GM23338 (cell line): ENCODE measurements around the gene RAB11A. TPM values are rescaled to one million over a fixed set of nuclear protein-coding genes. Genes with fewer than 3 reads are reported as not detected.
A peak's percentile ranks its signal among the peaks of the same experiment; 100 is the strongest.

Experiments
- ATAC-seq: fragments of 200-7000 bp; cut with Tn5 transposase; 3 replicates; pipeline ENCODE4 v1.9.1; 2020
- DNase-seq: peaks from one replicate; pipeline ENCODE4 v3.0.0-alpha.2; 2015; ENCODE audit warnings: low spot score
- H2AFZ ChIP-seq: fragments of 200-600 bp; sonication (generic); 2 replicates; pipeline ENCODE4 v1.8.0; 2016; ENCODE audit warnings: antibody characterized with exemption, mild to moderate bottlenecking, moderate library complexity
- H3F3A ChIP-seq: fragments of 200-600 bp; sonication (generic); replicated peaks from 2 replicates; pipeline ENCODE4 v1.8.0; 2017; ENCODE audit warnings: antibody characterized with exemption, mixed run types, low read depth
- H3K27ac ChIP-seq: fragments of 200-600 bp; sonication (generic); 2 replicates; pipeline ENCODE4 v1.6.1; 2016; ENCODE audit warnings: low read depth
- H3K27me3 ChIP-seq: fragments of 200-600 bp; sonication (generic); 2 replicates; pipeline ENCODE4 v1.8.0; 2016; ENCODE audit warnings: mild to moderate bottlenecking, mixed run types, moderate library complexity; ENCODE audit not compliant: insufficient read depth
- H3K36me3 ChIP-seq: fragments of 200-600 bp; sonication (generic); 2 replicates; pipeline ENCODE4 v1.8.0; 2016; ENCODE audit warnings: mild to moderate bottlenecking; ENCODE audit not compliant: insufficient read depth
- H3K4me1 ChIP-seq: fragments of 200-600 bp; sonication (generic); 2 replicates; pipeline ENCODE4 v1.8.0; 2016; ENCODE audit warnings: mild to moderate bottlenecking, moderate library complexity; ENCODE audit not compliant: insufficient read depth
- H3K4me2 ChIP-seq: fragments of 200-600 bp; sonication (generic); 2 replicates; pipeline ENCODE4 v1.7.1; 2017; ENCODE audit warnings: mixed run types
- H3K4me3 ChIP-seq: fragments of 200-600 bp; sonication (generic); 2 replicates; pipeline ENCODE4 v1.6.1; 2016; ENCODE audit warnings: mixed run types
- H3K79me2 ChIP-seq: fragments of 200-600 bp; sonication (generic); replicated peaks from 2 replicates; pipeline ENCODE4 v1.8.0; 2017; ENCODE audit warnings: mild to moderate bottlenecking; ENCODE audit not compliant: insufficient read depth
- H3K9me2 ChIP-seq: fragments of 200-600 bp; sonication (generic); 2 replicates; pipeline ENCODE4 v1.8.0; 2017; ENCODE audit not compliant: insufficient read depth
- H4K20me1 ChIP-seq: fragments of 200-600 bp; sonication (generic); replicated peaks from 2 replicates; pipeline ENCODE4 v1.8.0; 2017; ENCODE audit warnings: mild to moderate bottlenecking; ENCODE audit not compliant: insufficient read depth
- H3K27ac Mint-ChIP-seq: 2 replicates; pipeline ENCODE4 v1.8.0; 2020; ENCODE audit warnings: inconsistent platforms, mild to moderate bottlenecking, moderate library complexity, mixed read lengths
- H3K27me3 Mint-ChIP-seq: 3 replicates; pipeline ENCODE4 v1.8.0; 2022; ENCODE audit warnings: low read depth, mild to moderate bottlenecking, moderate library complexity, mixed read lengths, inconsistent platforms; ENCODE audit not compliant: insufficient read depth, poor library complexity
- H3K36me3 Mint-ChIP-seq: 3 replicates; pipeline ENCODE4 v1.8.0; 2021; ENCODE audit warnings: low read depth, mild to moderate bottlenecking, inconsistent platforms, moderate library complexity, mixed read lengths
- H3K4me1 Mint-ChIP-seq: 3 replicates; pipeline ENCODE4 v1.8.0; 2020; ENCODE audit warnings: mild to moderate bottlenecking, inconsistent platforms, mixed read lengths
- H3K4me3 Mint-ChIP-seq: 3 replicates; pipeline ENCODE4 v1.8.0; 2021; ENCODE audit warnings: moderate library complexity, mild to moderate bottlenecking, inconsistent platforms, mixed read lengths
- H3K9me3 Mint-ChIP-seq: 3 replicates; pipeline ENCODE4 v1.8.0; 2020; ENCODE audit warnings: moderate library complexity, mild to moderate bottlenecking, inconsistent platforms, mixed read lengths
- CREB1 ChIP-seq: fragments of 250-450 bp; sonication (Bioruptor Pico); IDR thresholded peaks from 2 replicates; pipeline ENCODE4 v1.5.0; 2020; ENCODE audit warnings: low read depth, mild to moderate bottlenecking, moderate library complexity
- EZH2phosphoT487 ChIP-seq: fragments of 200-600 bp; sonication (generic); IDR thresholded peaks from one replicate; pipeline ENCODE4 v1.8.1; 2018; ENCODE audit warnings: antibody characterized with exemption; ENCODE audit not compliant: unreplicated experiment
- JUNB ChIP-seq: IDR thresholded peaks from one replicate; pipeline ENCODE4 v1.6.1; 2016; ENCODE audit warnings: antibody characterized with exemption; ENCODE audit not compliant: unreplicated experiment
- REST ChIP-seq: IDR thresholded peaks from one replicate; pipeline ENCODE4 v1.6.1; 2018; ENCODE audit warnings: antibody characterized with exemption; ENCODE audit not compliant: unreplicated experiment
- ZNF114 ChIP-seq: fragments of 250-450 bp; sonication (Bioruptor Pico); IDR thresholded peaks from 2 replicates; pipeline ENCODE4 v1.5.0; 2020; ENCODE audit warnings: mild to moderate bottlenecking, moderate library complexity
- polyA plus RNA-seq: library from polyadenylated mRNA; unstranded; fragments of >200 nt; fragmentation: Nextera tagmentation; extraction: Ambion mirVana; gene quantifications from 2 replicates; pipeline ENCODE4 v1.2.1, GENCODE V29; 2016
- total RNA-seq: library from RNA; depleted of rRNA; stranded (reverse); fragments of >200 nt; shearing (Covaris generic); gene quantifications from 2 replicates; pipeline ENCODE4 v1.2.3, GENCODE V29; 2014
- TF ChIP-seq, protein P1 (sequence below): IDR thresholded peaks from 2 replicates; pipeline ENCODE4 v1.6.1; 2016; ENCODE audit warnings: antibody characterized with exemption
- TF ChIP-seq, protein P2 (sequence below), 2 experiments: fragments of 200-600 bp in 1 of 2; sonication (generic) in 1 of 2; conservative IDR thresholded peaks; 2 replicates each; pipeline versions ENCODE4 v1.5.1 to v1.6.1; 2016 to 2017; ENCODE audit warnings: antibody characterized with exemption in 2 of 2, low read depth in 2 of 2, mild to moderate bottlenecking in 2 of 2, moderate library complexity in 1 of 2

Gene RAB11A
- total and polyA plus RNA-seq, 2 experiments from 2014 or later, result 251 to 369 TPM

- TF ChIP-seq REST (no peak), ZNF114 (CRISPR knock-in tag) (no peak), EZH2phosphoT487 (no peak), CREB1 (no peak)
- TF ChIP-seq, protein P1, sequence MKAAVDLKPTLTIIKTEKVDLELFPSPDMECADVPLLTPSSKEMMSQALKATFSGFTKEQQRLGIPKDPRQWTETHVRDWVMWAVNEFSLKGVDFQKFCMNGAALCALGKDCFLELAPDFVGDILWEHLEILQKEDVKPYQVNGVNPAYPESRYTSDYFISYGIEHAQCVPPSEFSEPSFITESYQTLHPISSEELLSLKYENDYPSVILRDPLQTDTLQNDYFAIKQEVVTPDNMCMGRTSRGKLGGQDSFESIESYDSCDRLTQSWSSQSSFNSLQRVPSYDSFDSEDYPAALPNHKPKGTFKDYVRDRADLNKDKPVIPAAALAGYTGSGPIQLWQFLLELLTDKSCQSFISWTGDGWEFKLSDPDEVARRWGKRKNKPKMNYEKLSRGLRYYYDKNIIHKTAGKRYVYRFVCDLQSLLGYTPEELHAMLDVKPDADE, result no peak
- TF ChIP-seq, protein P2, sequence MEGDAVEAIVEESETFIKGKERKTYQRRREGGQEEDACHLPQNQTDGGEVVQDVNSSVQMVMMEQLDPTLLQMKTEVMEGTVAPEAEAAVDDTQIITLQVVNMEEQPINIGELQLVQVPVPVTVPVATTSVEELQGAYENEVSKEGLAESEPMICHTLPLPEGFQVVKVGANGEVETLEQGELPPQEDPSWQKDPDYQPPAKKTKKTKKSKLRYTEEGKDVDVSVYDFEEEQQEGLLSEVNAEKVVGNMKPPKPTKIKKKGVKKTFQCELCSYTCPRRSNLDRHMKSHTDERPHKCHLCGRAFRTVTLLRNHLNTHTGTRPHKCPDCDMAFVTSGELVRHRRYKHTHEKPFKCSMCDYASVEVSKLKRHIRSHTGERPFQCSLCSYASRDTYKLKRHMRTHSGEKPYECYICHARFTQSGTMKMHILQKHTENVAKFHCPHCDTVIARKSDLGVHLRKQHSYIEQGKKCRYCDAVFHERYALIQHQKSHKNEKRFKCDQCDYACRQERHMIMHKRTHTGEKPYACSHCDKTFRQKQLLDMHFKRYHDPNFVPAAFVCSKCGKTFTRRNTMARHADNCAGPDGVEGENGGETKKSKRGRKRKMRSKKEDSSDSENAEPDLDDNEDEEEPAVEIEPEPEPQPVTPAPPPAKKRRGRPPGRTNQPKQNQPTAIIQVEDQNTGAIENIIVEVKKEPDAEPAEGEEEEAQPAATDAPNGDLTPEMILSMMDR (conservative IDR thresholded peaks at IDR 0.05; ENCODE audit: low read depth in 2 of 2), result no peak
Measured at GRCh38 chr15:65857718-65858402, 11.4 kb upstream of the RAB11A start (continued).

GRCh38 chr15:65862682-65863081, 6.6 kb upstream of the RAB11A start:
- Mint-ChIP-seq H3K36me3 (no peaks in the 10 kb centered on the region), H3K27me3 (peaks cover 5% of the 10 kb centered on the region), H3K27ac (peak overlapping the region; percentile 43; the same call in 1 of the 2 replicates), H3K4me3 (no peak overlapping the region), H3K4me1 (peaks cover 21% of the 10 kb centered on the region), H3K9me3 (no peaks in the 10 kb centered on the region; the same call in 2 of the 3 replicates)
- Histone ChIP-seq H3K36me3 (no peaks in the 10 kb centered on the region), H3K4me1 (peaks cover 5% of the 10 kb centered on the region; the same call in 1 of the 2 replicates), H3K79me2 (no peaks in the 10 kb centered on the region), H3K4me2 (no peak overlapping the region), H4K20me1 (no peaks in the 10 kb centered on the region), H3F3A (no peaks in the 10 kb centered on the region), H3K27me3 (no peaks in the 10 kb centered on the region), H3K4me3 (no peak overlapping the region), H3K27ac (no peak overlapping the region), H2AFZ (no peak overlapping the region), H3K9me2 (no peaks in the 10 kb centered on the region)
- TF ChIP-seq JUNB, result no peak
- peak; percentile 70 for TF ChIP-seq CREB1
- TF ChIP-seq, protein P2 (conservative IDR thresholded peaks at IDR 0.05; ENCODE audit: low read depth in 2 of 2), result peak; percentile 82 to 85
- ATAC-seq, result peak; percentile 97
- DNase-seq, result peak; percentile 93
